ENCODE data around the gene RPAP3. TPM values are rescaled to one million over a fixed set of nuclear protein-coding genes. Genes with fewer than 3 reads are reported as not detected.

RPAP3 gene
- total and polyA plus RNA-seq, 4 donors: 5.5 to 8.1 (median 8.0) TPM

- Histone ChIP-seq H3K4me3 (ENCODE audit: low read depth in 1 of 3, low read length in 3 of 3) (no peak overlapping the region), H3K9ac (ENCODE audit: low read depth in 1 of 2, low read length in 2 of 2) (no peak overlapping the region), H3K36me3 (ENCODE audit: control insufficient read depth in 4 of 4, insufficient read depth in 3 of 4, low read depth in 1 of 4, low read length in 3 of 4) (no peaks in the 10 kb centered on the region), H3K4me1 (ENCODE audit: control insufficient read depth in 4 of 4, insufficient read depth in 4 of 4, low read length in 3 of 4) (peaks cover 0 to 17% (median 13%) of the 10 kb centered on the region in 4 donors), H3K27me3 (ENCODE audit: control insufficient read depth in 4 of 4, insufficient read depth in 4 of 4, low read length in 3 of 4) (no peaks in the 10 kb centered on the region), H3K27ac (ENCODE audit: low read depth in 1 of 2, low read length in 2 of 2) (no peak overlapping the region), H3K9me3 (ENCODE audit: control insufficient read depth in 4 of 4, low read length in 3 of 4) (no peaks in the 10 kb centered on the region)
- DNase-seq (ENCODE audit: low spot score): no peak
- no peak for TF ChIP-seq TAF1 (conservative IDR thresholded peaks at IDR 0.05)
- TF ChIP-seq CTCF (IDR thresholded peaks at IDR 0.05; ENCODE audit: low read depth, low read length, missing input control): no peak
- TF ChIP-seq REST (IDR thresholded peaks at IDR 0.05): no peak
- no peak for TF ChIP-seq MAX (IDR thresholded peaks at IDR 0.05)
- TF ChIP-seq ZBTB33 (IDR thresholded peaks at IDR 0.05): no peak
- no peak for TF ChIP-seq GABPA (IDR thresholded peaks at IDR 0.05 in 1 of 2, conservative IDR thresholded peaks at IDR 0.05 in 1 of 2)
- TF ChIP-seq RAD21 (IDR thresholded peaks at IDR 0.05): no peak
- no peak for TF ChIP-seq EGR1 (IDR thresholded peaks at IDR 0.05; ENCODE audit: low read depth in 2 of 2)
- TF ChIP-seq SP1 (IDR thresholded peaks at IDR 0.05): no peak
- TF ChIP-seq HNF4G (IDR thresholded peaks at IDR 0.05): no peak
- no peak for TF ChIP-seq JUND (IDR thresholded peaks at IDR 0.05)
- no peak for TF ChIP-seq YY1 (IDR thresholded peaks at IDR 0.05)
- TF ChIP-seq ATF3 (IDR thresholded peaks at IDR 0.05): no peak
- TF ChIP-seq NR2F2 (IDR thresholded peaks at IDR 0.05): no peak
- no peak for TF ChIP-seq FOXA1 (IDR thresholded peaks at IDR 0.05)
- no peak for TF ChIP-seq HNF4A (conservative IDR thresholded peaks at IDR 0.05)
- TF ChIP-seq RXRA (IDR thresholded peaks at IDR 0.05): no peak
- no peak for TF ChIP-seq FOXA2 (IDR thresholded peaks at IDR 0.05)
Observed at GRCh38 chr12:47710278-47710677, 4.4 kb upstream of the RPAP3 start.
